ENCODE results near the gene RAB18.
"Not testable (repeated sequence)": the region's sequence is repeated elsewhere in the genome, so short reads cannot be mapped to it uniquely, and the experiment has no call there.

The RAB18 gene

GRCh38 chr10:27504007-27504807 lies at the start of gene RAB18:
TSS of gene RAB18 (plus strand) at chr10:27504304. CDS start at chr10:27504370, 66 bp downstream.
- FAIRE-seq = peak; percentile 82

- no peak for FAIRE-seq
Measured at GRCh38 chr10:27454837-27455236, 49.3 kb upstream of the RAB18 start.

- peak; percentile 74 for FAIRE-seq
Measured at GRCh38 chr10:27457261-27457945, 46.7 kb upstream of the RAB18 start.

GRCh38 chr10:27457966-27458365 lies 46.1 kb upstream of the RAB18 start:
- no peak for FAIRE-seq

GRCh38 chr10:27461312-27461711 lies 42.8 kb upstream of the RAB18 start:
- peak; percentile 45 for FAIRE-seq

- FAIRE-seq = no peak
Measured at GRCh38 chr10:27463961-27464360, 40.1 kb upstream of the RAB18 start.

GRCh38 chr10:27464993-27465392 lies 39.1 kb upstream of the RAB18 start:
- FAIRE-seq = no peak

GRCh38 chr10:27465596-27465995 lies 38.5 kb upstream of the RAB18 start:
- FAIRE-seq = not testable (repeated sequence)

GRCh38 chr10:27470885-27471284 lies 33.2 kb upstream of the RAB18 start:
- no peak for FAIRE-seq

GRCh38 chr10:27474741-27475140 lies 29.4 kb upstream of the RAB18 start:
- FAIRE-seq = no peak

GRCh38 chr10:27479016-27479415 lies 25.1 kb upstream of the RAB18 start:
- no peak for FAIRE-seq

GRCh38 chr10:27481486-27481885 lies 22.6 kb upstream of the RAB18 start:
- no peak for FAIRE-seq

- no peak for FAIRE-seq
Measured at GRCh38 chr10:27482984-27483956, 20.8 kb upstream of the RAB18 start.

GRCh38 chr10:27485368-27485767 lies 18.7 kb upstream of the RAB18 start:
- FAIRE-seq = no peak

GRCh38 chr10:27485986-27486385 lies 18.1 kb upstream of the RAB18 start:
- no peak for FAIRE-seq

- no peak for FAIRE-seq
Measured at GRCh38 chr10:27490807-27491206, 13.3 kb upstream of the RAB18 start.

GRCh38 chr10:27494116-27494805 lies 9.8 kb upstream of the RAB18 start:
- FAIRE-seq = no peak

GRCh38 chr10:27496137-27496536 lies 8.0 kb upstream of the RAB18 start:
- FAIRE-seq = no peak

- no peak for FAIRE-seq
Measured at GRCh38 chr10:27500096-27500495, 4.0 kb upstream of the RAB18 start.

GRCh38 chr10:27500886-27501285 lies 3.2 kb upstream of the RAB18 start:
- FAIRE-seq = no peak

- no peak for FAIRE-seq
Measured at GRCh38 chr10:27503498-27504006, 552 bp upstream of the RAB18 start.

GRCh38 chr10:27504808-27505460 lies 830 bp downstream of the RAB18 start:
- FAIRE-seq = peak; percentile 70
